GM19328 (cell line): ENCODE measurements around the gene SHISA6.

Experiments used
- ATAC-seq: cut with Tn5 transposase; IDR thresholded peaks from one replicate; pipeline ENCODE4 v1.9.1; 2021; ENCODE audit warnings: mild to moderate bottlenecking, moderate library complexity; ENCODE audit not compliant: unreplicated experiment

The SHISA6 gene

GRCh38 chr17:11264183-11264871 lies 23.3 kb downstream of the SHISA6 start:
- no peak for ATAC-seq

- ATAC-seq = no peak
Observed at GRCh38 chr17:11267999-11268575, 27.1 kb downstream of the SHISA6 start.

GRCh38 chr17:11269210-11269609 lies 28.2 kb downstream of the SHISA6 start:
- ATAC-seq = no peak

- ATAC-seq = no peak
Observed at GRCh38 chr17:11272191-11272590, 31.2 kb downstream of the SHISA6 start.

GRCh38 chr17:11273596-11273995 lies 32.6 kb downstream of the SHISA6 start:
- ATAC-seq = no peak

- no peak for ATAC-seq
Observed at GRCh38 chr17:11274106-11274505, 33.1 kb downstream of the SHISA6 start.

- no peak for ATAC-seq
Observed at GRCh38 chr17:11276486-11276885, 35.5 kb downstream of the SHISA6 start.

- no peak for ATAC-seq
Observed at GRCh38 chr17:11278186-11278991, 37.4 kb downstream of the SHISA6 start.

GRCh38 chr17:11278992-11279270 lies 37.9 kb downstream of the SHISA6 start:
- ATAC-seq = no peak

- no peak for ATAC-seq
Observed at GRCh38 chr17:11279776-11280344, 38.8 kb downstream of the SHISA6 start.

- ATAC-seq = no peak
Observed at GRCh38 chr17:11282586-11282985, 41.6 kb downstream of the SHISA6 start.

GRCh38 chr17:11284811-11285210 lies 43.8 kb downstream of the SHISA6 start:
- ATAC-seq = no peak

GRCh38 chr17:11285946-11286345 lies 44.9 kb downstream of the SHISA6 start:
- no peak for ATAC-seq

- ATAC-seq = no peak
Observed at GRCh38 chr17:11287791-11288190, 46.8 kb downstream of the SHISA6 start.

GRCh38 chr17:11290814-11291213 lies 49.8 kb downstream of the SHISA6 start:
- no peak for ATAC-seq

GRCh38 chr17:11292491-11292890 lies 51.5 kb downstream of the SHISA6 start:
- no peak for ATAC-seq

- ATAC-seq = no peak
Observed at GRCh38 chr17:11293480-11293879, 52.5 kb downstream of the SHISA6 start.

- no peak for ATAC-seq
Observed at GRCh38 chr17:11294826-11295225, 53.8 kb downstream of the SHISA6 start.

GRCh38 chr17:11296994-11297393 lies 56.0 kb downstream of the SHISA6 start:
- ATAC-seq = no peak

GRCh38 chr17:11298401-11298800 lies 57.4 kb downstream of the SHISA6 start:
- ATAC-seq = no peak

GRCh38 chr17:11300201-11300600 lies 59.2 kb downstream of the SHISA6 start:
- no peak for ATAC-seq

- ATAC-seq = no peak
Observed at GRCh38 chr17:11300738-11301137, 59.7 kb downstream of the SHISA6 start.
